Measurements from ENCODE around the gene SRSF1.

DNA sequence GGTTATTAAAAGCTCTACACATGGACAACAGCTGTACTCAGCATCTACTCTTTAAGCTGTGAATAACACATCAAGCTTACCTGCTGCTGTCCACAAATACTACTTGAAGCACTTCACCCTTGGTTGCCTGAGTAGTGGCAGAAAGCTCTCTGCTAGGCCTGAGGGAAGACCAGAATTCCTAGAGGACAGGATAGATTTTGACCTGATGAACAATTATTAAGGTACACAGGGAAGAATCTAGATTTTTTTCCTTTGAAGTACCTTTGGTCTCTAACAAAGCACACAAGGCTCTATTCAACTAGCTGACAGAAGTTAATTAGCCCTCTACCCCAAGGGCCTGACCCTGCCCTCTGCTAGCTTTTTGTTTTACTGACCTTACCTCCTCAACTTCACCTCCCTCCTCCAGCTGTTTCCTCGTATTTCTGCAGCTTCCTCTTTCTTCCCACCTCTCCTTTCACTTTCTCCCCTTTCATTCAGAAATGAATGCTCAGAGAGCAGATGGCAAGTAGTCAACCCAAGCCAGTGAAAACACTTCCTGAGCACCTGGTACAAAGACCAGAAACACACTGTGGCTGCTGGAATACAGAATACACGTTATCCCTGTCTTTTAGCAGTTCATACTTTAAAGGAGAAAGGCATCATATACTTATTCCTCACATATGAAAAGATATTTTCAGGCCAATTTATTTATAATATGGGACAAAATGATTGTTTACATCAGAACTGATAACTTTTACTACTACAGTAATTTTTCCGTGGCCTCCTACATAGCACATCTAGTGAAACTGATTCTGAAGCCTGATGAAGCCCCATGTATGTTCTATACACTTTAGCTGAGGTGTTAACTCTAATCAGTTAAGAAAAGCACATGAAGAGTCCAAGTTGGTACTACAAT, 13.3 kb downstream of the SRSF1 start:
- TF ChIP-seq, protein P1, sequence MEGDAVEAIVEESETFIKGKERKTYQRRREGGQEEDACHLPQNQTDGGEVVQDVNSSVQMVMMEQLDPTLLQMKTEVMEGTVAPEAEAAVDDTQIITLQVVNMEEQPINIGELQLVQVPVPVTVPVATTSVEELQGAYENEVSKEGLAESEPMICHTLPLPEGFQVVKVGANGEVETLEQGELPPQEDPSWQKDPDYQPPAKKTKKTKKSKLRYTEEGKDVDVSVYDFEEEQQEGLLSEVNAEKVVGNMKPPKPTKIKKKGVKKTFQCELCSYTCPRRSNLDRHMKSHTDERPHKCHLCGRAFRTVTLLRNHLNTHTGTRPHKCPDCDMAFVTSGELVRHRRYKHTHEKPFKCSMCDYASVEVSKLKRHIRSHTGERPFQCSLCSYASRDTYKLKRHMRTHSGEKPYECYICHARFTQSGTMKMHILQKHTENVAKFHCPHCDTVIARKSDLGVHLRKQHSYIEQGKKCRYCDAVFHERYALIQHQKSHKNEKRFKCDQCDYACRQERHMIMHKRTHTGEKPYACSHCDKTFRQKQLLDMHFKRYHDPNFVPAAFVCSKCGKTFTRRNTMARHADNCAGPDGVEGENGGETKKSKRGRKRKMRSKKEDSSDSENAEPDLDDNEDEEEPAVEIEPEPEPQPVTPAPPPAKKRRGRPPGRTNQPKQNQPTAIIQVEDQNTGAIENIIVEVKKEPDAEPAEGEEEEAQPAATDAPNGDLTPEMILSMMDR (conservative IDR thresholded peaks at IDR 0.05; ENCODE audit: low read depth, low read length), result no peak
- TF ChIP-seq CEBPB (IDR thresholded peaks at IDR 0.05; ENCODE audit: low read depth, low read length), result no peak
- no peak; the same call in 1 of the 2 replicates for TF ChIP-seq POLR2A (IDR thresholded peaks at IDR 0.05; ENCODE audit: low read depth, low read length)
- TF ChIP-seq RAD21 (IDR thresholded peaks at IDR 0.05; ENCODE audit: low read length), result no peak
- TF ChIP-seq, protein P2, sequence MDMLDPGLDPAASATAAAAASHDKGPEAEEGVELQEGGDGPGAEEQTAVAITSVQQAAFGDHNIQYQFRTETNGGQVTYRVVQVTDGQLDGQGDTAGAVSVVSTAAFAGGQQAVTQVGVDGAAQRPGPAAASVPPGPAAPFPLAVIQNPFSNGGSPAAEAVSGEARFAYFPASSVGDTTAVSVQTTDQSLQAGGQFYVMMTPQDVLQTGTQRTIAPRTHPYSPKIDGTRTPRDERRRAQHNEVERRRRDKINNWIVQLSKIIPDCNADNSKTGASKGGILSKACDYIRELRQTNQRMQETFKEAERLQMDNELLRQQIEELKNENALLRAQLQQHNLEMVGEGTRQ (IDR thresholded peaks at IDR 0.05; ENCODE audit: low read depth, low read length), result no peak
- no peak for TF ChIP-seq FOS (IDR thresholded peaks at IDR 0.05; ENCODE audit: low read depth, low read length)
- TF ChIP-seq MAZ (IDR thresholded peaks at IDR 0.05; ENCODE audit: borderline replicate concordance, low read depth, low read length), result no peak
- TF ChIP-seq SMC3 (IDR thresholded peaks at IDR 0.05; ENCODE audit: low read depth, low read length), result no peak
- no peak for TF ChIP-seq RCOR1 (IDR thresholded peaks at IDR 0.05; ENCODE audit: insufficient replicate concordance, low read length)

Data from IMR-90 (cell line).